HG02763 (cell line): ENCODE data around the gene ERVW-1.

ENCODE experiments used
- ATAC-seq: cut with Tn5 transposase; IDR thresholded peaks from one replicate; pipeline ENCODE4 v1.9.1; 2021; ENCODE audit warnings: mild to moderate bottlenecking, moderate library complexity; ENCODE audit not compliant: unreplicated experiment

ERVW-1 gene

GRCh38 chr7:92432299-92432946 lies 45.3 kb downstream of the ERVW-1 start:
- ATAC-seq = no peak

DNA sequence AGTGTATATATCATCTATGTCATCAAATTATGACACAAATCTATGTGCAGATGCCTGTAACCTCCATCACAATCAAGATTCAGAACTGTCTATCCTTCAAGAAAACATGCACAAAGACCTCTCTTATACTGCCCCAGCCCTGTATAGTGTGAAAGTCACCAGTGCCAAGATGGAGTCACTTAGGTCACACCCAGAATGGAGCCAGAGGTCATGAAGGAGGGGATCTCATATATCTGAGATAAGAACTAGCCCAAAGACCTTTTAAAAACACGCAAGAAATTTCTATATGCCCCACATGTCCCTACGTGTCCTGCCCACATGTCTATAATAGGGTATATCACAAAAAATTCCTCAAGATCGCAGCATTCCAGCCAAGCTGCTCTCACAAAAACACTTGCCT lies 50.6 kb downstream of the ERVW-1 start:
- no peak for ATAC-seq

DNA sequence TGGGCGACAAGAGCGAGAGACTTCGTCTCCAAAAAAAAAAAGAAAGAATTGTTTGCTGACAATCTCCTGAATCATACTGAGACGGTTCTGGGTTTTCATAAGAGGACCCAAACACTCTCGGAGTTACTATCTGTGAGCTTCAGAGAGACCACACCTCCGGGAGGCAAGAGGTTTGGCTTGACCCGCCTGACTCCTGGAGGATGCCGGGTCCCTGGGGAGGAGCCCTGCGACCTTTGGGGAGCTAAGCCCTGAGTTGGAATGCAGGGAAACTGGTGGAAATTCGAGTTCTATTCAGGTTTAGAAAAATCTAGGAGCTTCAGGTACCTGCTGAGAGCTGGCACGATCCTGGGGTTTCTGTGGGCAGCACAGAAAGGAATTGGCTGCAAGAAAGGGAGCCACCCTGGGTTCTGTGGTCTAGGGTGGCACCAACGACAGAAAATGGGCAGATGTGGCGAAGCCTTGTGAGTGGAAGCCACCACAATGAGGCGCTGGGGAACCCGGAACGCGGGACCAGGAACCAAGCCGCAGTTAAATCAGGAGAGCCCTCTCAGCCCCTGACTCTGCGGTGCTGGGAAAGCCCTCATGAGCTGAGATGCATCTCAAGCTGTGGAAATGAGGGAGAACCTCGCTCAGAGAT lies 52.3 kb downstream of the ERVW-1 start:
- no peak for ATAC-seq

GRCh38 chr7:92423710-92424131 lies 54.0 kb downstream of the ERVW-1 start:
- ATAC-seq = no peak

DNA sequence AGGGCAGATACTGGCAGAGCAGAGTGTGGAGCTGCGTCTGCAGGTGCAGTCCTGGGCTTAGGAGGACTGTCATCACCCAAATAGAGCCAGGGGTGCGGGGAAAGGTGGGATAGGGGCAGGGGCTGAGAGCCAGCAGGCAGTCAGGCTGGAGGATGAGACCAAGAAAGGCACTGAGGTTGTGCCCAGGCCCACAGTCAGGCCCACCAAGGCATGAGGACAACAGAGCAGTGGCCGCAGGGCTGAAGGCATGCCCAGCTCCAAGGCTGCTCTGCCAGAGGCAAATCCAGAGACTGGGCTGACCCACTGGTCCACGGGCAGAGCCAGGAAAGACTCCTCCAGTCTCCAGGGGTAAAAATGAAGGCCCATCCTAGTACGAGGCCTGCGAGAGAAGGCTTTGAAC lies 54.8 kb downstream of the ERVW-1 start:
- no peak for ATAC-seq

- ATAC-seq = no peak
Observed at GRCh38 chr7:92421676-92422435, 55.9 kb downstream of the ERVW-1 start.
